ENCODE measurements around the gene UBP1.
A peak's percentile ranks its signal among the peaks of the same experiment; 100 is the strongest.

The UBP1 gene

DNA sequence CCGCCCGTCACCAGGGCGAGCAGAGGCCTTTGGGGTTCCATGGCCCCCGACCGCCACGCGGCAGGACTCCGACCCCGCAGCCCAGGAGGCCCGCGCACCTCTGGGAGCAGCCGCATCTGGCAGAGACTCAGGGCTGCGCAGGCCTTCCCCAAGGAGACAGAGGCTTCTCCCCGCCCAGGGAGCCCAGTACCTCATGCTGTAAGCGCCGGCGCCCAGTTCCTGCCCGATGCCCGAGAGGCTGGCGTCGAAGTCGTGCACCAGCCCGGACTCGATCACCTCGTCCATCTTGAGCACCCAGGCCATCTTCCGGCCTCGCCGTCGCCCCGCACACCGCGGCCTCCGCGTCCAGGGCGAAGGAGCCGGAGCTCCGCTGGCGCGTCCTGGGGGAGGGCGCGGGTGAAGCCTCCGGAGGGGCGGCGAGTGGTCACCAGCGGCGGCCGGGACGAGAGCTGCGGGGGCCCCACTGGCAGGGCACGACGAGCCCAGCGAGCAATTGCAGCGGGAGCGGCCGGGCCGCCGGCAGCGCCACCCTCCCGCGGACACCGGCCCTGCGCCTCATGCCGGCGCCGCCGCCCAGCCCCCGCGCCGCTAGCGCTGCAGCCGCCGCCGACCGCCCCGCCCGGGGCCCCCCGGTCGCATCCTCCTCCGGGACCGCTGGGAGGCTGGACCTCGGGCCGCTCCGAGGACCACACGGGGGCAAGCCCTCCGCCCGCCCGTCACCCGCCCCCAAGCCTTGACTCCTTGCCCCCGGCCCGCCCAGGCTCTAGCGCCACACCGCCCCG lies 468 bp downstream of the UBP1 start (continued):
- TF ChIP-seq, protein P1, sequence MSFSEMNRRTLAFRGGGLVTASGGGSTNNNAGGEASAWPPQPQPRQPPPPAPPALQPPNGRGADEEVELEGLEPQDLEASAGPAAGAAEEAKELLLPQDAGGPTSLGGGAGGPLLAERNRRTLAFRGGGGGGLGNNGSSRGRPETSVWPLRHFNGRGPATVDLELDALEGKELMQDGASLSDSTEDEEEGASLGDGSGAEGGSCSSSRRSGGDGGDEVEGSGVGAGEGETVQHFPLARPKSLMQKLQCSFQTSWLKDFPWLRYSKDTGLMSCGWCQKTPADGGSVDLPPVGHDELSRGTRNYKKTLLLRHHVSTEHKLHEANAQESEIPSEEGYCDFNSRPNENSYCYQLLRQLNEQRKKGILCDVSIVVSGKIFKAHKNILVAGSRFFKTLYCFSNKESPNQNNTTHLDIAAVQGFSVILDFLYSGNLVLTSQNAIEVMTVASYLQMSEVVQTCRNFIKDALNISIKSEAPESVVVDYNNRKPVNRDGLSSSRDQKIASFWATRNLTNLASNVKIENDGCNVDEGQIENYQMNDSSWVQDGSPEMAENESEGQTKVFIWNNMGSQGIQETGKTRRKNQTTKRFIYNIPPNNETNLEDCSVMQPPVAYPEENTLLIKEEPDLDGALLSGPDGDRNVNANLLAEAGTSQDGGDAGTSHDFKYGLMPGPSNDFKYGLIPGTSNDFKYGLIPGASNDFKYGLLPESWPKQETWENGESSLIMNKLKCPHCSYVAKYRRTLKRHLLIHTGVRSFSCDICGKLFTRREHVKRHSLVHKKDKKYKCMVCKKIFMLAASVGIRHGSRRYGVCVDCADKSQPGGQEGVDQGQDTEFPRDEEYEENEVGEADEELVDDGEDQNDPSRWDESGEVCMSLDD (tag by site-specific recombination; IDR thresholded peaks at IDR 0.05): 0 out of 2 replicates have a peak, but pooled peaks have one; percentile 50
- TF ChIP-seq, protein P2, sequence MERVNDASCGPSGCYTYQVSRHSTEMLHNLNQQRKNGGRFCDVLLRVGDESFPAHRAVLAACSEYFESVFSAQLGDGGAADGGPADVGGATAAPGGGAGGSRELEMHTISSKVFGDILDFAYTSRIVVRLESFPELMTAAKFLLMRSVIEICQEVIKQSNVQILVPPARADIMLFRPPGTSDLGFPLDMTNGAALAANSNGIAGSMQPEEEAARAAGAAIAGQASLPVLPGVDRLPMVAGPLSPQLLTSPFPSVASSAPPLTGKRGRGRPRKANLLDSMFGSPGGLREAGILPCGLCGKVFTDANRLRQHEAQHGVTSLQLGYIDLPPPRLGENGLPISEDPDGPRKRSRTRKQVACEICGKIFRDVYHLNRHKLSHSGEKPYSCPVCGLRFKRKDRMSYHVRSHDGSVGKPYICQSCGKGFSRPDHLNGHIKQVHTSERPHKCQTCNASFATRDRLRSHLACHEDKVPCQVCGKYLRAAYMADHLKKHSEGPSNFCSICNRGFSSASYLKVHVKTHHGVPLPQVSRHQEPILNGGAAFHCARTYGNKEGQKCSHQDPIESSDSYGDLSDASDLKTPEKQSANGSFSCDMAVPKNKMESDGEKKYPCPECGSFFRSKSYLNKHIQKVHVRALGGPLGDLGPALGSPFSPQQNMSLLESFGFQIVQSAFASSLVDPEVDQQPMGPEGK (tag by site-specific recombination; IDR thresholded peaks at IDR 0.05): peak; percentile 58
- no peak for TF ChIP-seq ZEB2 (tag by site-specific recombination; IDR thresholded peaks at IDR 0.05)
- no peak for TF ChIP-seq ZFP41 (tag by site-specific recombination; IDR thresholded peaks at IDR 0.05; ENCODE audit: borderline replicate concordance)
- TF ChIP-seq ZNF174 (tag by site-specific recombination; IDR thresholded peaks at IDR 0.05): no peak
- TF ChIP-seq ZBTB20 (tag by site-specific recombination; IDR thresholded peaks at IDR 0.05): peak; percentile 83
- peak; percentile 34 for TF ChIP-seq ZNF341 (tag by site-specific recombination; IDR thresholded peaks at IDR 0.05; ENCODE audit: low read depth)
- TF ChIP-seq ZNF426 (tag by site-specific recombination; IDR thresholded peaks at IDR 0.05): no peak
- TF ChIP-seq, protein P3, sequence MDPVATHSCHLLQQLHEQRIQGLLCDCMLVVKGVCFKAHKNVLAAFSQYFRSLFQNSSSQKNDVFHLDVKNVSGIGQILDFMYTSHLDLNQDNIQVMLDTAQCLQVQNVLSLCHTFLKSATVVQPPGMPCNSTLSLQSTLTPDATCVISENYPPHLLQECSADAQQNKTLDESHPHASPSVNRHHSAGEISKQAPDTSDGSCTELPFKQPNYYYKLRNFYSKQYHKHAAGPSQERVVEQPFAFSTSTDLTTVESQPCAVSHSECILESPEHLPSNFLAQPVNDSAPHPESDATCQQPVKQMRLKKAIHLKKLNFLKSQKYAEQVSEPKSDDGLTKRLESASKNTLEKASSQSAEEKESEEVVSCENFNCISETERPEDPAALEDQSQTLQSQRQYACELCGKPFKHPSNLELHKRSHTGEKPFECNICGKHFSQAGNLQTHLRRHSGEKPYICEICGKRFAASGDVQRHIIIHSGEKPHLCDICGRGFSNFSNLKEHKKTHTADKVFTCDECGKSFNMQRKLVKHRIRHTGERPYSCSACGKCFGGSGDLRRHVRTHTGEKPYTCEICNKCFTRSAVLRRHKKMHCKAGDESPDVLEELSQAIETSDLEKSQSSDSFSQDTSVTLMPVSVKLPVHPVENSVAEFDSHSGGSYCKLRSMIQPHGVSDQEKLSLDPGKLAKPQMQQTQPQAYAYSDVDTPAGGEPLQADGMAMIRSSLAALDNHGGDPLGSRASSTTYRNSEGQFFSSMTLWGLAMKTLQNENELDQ (tag by site-specific recombination; IDR thresholded peaks at IDR 0.05; ENCODE audit: low read depth): no peak

DNA sequence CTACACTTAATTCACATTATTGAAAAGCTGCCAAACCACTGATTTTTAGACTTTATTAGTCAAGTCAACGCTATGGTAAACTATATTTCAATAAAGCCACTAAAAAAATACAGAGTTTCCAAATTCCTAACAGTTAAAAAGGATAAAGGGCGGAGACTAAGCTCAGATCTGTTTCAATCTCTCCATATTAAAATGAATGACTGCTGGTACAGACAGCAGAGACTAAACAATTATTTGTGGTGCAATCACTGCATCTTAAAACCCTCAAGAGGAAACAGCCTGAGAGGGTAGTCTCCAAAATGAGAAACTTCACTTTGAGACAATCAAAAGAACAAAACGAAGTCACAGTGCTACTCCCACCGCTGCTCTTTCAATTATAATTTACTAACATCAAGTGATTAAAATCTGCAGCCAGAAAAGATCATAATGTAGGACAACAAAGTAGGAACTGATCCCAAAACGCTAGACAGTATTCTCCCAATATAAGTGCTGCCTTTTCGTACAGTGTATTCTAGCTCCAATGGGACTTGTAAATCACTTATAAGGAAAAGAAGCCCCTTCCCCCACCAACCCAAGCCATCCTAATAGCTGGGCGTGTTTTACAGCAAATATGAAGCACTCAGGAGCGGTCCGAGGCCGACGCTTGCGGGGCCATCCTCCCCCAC lies 1.2 kb downstream of the UBP1 start:
- peak overlapping the region; percentile 90 for H3K4me3 ChIP-seq (ENCODE audit: low read depth, low read length)

More for the DNA sequence above, 1.2 kb downstream of the UBP1 start:
- TF ChIP-seq ZNF391 (tag by site-specific recombination; IDR thresholded peaks at IDR 0.05; ENCODE audit: borderline replicate concordance, low read depth) (no peak), ZBTB21 (tag by site-specific recombination; IDR thresholded peaks at IDR 0.05) (no peak), ZNF791 (tag by site-specific recombination; IDR thresholded peaks at IDR 0.05) (no peak), ZNF311 (tag by site-specific recombination; IDR thresholded peaks at IDR 0.05; ENCODE audit: borderline replicate concordance) (no peak), FEZF1 (tag by site-specific recombination; IDR thresholded peaks at IDR 0.05) (0 out of 2 replicates have a peak, but pooled peaks have one; percentile 8), ZNF785 (tag by site-specific recombination; IDR thresholded peaks at IDR 0.05) (no peak)
- TF ChIP-seq, protein P4, sequence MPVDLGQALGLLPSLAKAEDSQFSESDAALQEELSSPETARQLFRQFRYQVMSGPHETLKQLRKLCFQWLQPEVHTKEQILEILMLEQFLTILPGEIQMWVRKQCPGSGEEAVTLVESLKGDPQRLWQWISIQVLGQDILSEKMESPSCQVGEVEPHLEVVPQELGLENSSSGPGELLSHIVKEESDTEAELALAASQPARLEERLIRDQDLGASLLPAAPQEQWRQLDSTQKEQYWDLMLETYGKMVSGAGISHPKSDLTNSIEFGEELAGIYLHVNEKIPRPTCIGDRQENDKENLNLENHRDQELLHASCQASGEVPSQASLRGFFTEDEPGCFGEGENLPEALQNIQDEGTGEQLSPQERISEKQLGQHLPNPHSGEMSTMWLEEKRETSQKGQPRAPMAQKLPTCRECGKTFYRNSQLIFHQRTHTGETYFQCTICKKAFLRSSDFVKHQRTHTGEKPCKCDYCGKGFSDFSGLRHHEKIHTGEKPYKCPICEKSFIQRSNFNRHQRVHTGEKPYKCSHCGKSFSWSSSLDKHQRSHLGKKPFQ (tag by site-specific recombination; IDR thresholded peaks at IDR 0.05): no peak
- TF ChIP-seq, protein P5, sequence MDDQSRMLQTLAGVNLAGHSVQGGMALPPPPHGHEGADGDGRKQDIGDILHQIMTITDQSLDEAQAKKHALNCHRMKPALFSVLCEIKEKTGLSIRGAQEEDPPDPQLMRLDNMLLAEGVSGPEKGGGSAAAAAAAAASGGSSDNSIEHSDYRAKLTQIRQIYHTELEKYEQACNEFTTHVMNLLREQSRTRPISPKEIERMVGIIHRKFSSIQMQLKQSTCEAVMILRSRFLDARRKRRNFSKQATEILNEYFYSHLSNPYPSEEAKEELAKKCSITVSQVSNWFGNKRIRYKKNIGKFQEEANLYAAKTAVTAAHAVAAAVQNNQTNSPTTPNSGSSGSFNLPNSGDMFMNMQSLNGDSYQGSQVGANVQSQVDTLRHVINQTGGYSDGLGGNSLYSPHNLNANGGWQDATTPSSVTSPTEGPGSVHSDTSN (CRISPR knock-in tag; IDR thresholded peaks at IDR 0.05): no peak
- no peaks in the 10 kb centered on the region for H3K36me3 ChIP-seq (ENCODE audit: control insufficient read depth in 2 of 2, insufficient read depth in 1 of 2, low read length in 2 of 2)
- no peaks in the 10 kb centered on the region for H3K9me3 ChIP-seq (ENCODE audit: control insufficient read depth, insufficient read depth, low read depth, low read length)
- H3K4me1 ChIP-seq (ENCODE audit: control insufficient read depth, insufficient read depth, low read length): peaks cover 8% of the 10 kb centered on the region
- peak overlapping the region; percentile 88 for H3K27ac ChIP-seq (ENCODE audit: extremely low read depth, low read depth, low read length)
- ChIA-PET CTCF (interaction anchor here (0.5 to 1.6 kb wide), 4 partner anchors 66 to 348 kb away, joined by 3 to 4 read pairs (median 3); no protein-coding TSS in a partner anchor), POLR2A (interaction anchor here (0.7 to 2.1 kb wide), 3 partner anchors 9 to 359 kb away, joined by 3 to 4 read pairs (median 4); partner anchors contain the start of gene PDCD6IP)
